Cardiac septum (tissue), 1 donor: Measurements from ENCODE around the gene COX19. TPM values are rescaled to one million over a fixed set of nuclear protein-coding genes. Genes with fewer than 3 reads are reported as not detected.
"Not testable (repeated sequence)": the region's sequence is repeated elsewhere in the genome, so short reads cannot be mapped to it uniquely, and the experiment has no call there.

Source experiments
- DNase-seq: peaks from one replicate; pipeline ENCODE4 v3.0.0-alpha.2; 2020; ENCODE audit warnings: low spot score
- intact Hi-C: fragments of 100-400 bp; cut with DNase I; formaldehyde crosslinking; loops from one replicate; pipeline ENCODE4 v1.14.0; 2022
- total RNA-seq: library from RNA; stranded (reverse); fragmentation: NEBNext Ultra II Directional; extraction: Animal tissue kit (Norgen Biotek cat#: 25700); gene quantifications from one replicate; pipeline ENCODE4 v1.2.1, GENCODE V29; 2021
- donor health status: DM: no; HTN: no; CAD: no.

The COX19 gene
- total RNA-seq, 1 donor from 2014 or later: 7.3 TPM

DNA sequence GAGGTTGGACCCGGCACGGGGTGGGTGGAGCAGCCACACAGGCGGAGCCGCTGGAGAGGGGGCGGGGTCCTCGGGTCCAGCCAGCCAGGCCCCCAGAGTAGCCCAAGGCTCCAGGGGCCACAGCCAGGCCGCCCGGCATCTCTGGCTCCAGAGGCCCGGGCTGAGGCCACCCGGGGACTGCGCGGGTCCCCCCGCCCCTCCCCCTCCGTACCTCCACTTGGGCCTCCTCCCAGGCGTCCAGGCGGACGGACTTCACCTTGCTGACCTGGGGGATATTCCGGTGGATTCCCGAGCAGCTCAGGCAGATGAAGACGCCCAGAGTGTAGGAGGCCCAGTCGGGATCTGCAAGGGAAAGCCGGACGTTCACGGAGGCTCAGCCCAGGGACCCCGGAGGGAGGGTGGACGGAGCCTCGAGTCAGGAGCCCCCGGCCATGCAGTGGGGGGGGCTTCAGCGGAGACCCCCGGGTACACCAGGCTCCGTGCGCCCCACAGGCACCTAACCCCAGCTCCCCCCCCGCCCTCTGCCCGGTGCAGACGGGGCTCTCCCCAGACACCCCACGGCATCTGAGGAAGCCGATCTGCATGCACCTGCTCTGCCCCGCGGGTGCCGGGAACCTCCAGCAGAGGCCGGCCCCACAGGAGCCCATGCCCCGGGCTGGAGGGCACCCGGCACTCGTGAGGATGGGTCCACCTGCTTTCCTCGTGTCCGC is 40.0 kb downstream of the COX19 start:
- intact Hi-C loops: no loop called here
- DNase-seq: no peak

DNA sequence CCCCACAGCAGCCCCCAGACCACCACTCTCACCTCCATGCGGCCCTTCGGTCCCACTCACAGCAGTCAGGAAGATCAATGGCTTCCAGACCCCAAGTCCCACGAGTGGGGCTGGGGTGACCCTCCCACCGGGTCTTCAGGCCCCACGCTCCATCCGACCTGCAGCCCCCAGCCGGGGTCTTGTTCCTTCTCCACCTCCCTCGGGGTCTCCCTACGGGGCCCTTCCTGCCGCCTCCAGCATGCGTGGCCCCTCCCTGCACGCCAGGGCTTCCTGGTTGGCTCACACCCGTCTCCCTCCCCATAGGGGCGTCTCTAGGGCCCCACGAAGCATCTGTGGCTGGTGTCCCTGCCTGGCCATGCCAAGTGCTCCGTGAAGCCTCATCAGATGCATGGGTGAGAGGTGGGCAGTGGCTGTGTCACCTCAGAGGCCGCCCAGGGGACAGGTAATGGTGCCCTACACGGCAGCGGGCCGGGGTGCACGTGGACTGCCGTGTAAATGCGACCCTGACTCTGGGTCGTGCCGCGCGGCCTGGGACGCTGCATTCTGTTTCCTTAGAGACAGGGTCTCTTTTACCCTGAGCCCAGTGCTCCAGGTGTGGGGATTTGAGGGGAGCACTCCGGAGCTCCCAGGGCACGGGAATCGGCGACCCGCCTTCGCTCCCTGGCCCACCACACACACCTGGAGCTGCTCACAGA is 40.7 kb downstream of the COX19 start:
- intact Hi-C loops: no loop called here
- no peak for DNase-seq

DNA sequence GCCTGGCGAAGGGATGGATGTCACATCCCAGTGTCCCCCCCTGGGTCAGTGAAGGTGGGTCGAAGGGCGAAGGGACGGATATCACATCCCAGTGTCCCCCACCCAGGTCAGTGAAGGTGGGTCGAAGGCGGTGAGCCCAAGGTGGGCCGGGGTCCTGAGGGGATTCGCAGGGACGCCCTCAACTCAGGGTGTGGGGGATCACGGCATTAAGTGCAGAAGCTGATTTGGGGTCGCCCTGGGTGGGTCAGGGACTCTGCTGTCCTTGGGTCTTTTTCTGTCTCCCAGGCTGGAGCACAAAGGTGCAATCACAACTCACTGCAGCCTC is 42.7 kb downstream of the COX19 start:
- intact Hi-C loops: no loop called here
- no peak for DNase-seq

DNA sequence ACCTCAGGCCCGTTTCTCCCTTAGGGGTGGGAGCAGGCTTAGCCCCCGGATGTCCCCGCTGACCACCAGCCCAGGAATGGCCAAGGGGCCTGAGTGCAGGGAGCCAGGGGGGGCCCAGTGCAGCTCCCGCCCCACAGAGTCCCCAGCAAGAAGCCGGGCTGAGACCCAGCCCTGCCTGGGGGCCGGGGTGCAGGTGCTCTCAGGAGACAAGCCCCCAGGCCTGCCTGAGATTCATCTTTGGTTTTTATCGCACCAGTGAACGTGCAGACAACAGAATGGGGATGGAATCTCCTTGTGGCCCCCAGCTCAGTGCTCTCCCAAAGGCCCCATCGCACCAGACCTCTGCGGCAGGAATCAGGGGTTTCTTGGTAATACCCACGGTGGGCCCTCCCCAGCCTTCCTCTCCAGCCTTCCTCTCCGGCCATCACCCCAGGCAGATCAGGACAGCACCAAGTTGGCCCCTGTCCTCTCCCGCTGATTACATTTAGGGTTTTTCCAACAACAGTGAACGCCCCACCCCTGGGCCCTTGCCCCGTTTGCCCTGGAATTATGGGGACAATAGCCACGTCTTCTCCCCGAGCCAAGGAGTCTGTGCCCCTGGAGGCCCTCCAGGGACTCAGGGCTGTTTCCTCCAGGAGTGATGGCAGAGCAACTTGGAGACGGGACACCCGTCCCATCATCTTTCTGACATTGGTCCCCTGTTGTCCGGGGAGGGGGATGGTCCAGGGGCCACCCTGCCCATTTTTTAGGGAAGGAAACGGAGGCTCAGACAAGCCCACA is 43.3 kb downstream of the COX19 start:
- DNase-seq: no peak
- intact Hi-C loops: no loop called here

DNA sequence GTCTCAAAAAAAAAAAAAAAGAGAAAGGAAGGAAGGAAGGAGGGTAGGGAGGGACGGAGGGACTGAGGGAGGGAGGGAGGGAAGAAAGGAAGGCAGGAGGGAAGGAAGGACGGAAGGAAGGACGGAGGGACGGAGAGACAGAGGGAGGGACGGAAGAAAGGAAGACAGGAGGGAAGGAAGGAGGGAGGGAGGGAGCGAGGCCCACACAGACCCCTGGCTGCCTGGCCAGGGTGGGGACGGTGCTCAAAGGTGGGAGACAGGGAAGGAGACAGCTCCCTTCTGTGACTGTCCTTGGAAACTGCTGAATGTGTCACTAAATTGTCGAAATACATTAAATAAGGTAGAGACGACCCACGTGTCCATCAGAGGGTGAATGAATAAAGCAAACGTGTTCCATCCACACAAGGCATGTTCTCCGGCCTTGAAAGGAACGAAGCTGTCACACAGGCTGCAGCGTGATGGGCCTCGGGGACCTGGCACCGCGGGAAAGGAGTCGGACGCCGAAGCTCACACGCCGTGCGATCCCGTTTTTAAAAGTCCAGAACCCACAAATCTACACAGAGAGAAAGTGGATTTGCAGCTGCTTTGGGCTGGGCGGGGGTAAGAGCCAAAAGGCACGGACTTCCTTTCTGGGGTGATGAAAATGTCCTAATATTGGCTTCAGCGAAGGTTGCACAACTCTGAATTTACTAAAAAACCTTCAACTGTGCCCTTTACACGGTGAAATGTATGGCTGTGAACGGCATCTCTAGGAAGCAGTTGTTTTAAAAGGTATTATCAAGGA is 44.2 kb downstream of the COX19 start:
- intact Hi-C loops: no loop called here
- no peak for DNase-seq

DNA sequence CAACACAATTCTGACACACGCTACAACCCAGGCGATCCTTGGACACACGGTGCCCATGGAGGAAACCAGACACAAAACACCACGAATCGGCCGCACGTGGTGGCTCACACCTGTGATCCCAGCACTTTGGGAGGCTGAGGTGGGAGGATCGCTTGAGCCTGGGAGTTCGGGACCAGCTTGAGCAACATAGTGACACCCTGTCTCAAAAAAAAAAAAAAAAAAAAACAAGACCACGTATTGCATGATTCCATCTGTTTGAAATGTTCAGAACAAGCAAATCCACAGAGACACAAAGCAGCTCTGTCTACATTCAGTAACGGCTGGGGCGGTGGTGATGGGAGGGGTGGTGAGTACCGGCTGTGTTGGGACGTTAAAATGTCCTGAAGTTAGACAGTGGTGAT is 46.0 kb downstream of the COX19 start:
- intact Hi-C loops: no loop called here
- no peak for DNase-seq

DNA sequence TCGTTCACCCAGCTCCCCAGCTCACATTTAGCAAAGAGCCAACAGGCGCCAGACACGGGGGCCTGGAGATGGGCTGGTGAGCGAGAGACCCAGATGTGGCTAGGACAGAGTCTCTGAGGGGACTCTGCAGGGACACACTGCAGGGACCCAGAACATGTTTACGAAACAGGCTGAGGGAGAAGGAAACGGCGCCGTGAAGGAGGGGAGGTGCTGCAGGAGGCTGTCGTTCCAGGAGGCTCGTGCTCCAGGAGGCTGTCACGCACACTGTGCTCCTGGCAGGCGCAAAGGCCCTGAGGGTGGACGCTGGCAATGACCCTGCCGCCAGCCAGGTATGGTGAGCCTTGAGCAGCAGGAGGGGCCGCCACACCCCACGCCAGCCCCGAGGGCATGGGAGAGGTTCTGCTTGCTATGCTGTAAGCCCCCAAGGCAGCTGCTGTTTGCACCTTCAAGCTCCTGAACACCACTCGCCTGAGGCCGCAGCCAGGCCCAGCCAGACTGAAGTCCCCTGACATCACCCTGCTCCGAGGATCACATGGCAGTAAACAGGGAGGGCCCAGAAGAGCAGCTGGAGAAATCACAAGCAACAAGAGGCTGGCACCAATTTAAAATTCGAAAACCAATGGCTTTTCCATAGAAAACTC is 48.2 kb downstream of the COX19 start:
- intact Hi-C loops: no loop called here
- peak; percentile 33 for DNase-seq

DNA sequence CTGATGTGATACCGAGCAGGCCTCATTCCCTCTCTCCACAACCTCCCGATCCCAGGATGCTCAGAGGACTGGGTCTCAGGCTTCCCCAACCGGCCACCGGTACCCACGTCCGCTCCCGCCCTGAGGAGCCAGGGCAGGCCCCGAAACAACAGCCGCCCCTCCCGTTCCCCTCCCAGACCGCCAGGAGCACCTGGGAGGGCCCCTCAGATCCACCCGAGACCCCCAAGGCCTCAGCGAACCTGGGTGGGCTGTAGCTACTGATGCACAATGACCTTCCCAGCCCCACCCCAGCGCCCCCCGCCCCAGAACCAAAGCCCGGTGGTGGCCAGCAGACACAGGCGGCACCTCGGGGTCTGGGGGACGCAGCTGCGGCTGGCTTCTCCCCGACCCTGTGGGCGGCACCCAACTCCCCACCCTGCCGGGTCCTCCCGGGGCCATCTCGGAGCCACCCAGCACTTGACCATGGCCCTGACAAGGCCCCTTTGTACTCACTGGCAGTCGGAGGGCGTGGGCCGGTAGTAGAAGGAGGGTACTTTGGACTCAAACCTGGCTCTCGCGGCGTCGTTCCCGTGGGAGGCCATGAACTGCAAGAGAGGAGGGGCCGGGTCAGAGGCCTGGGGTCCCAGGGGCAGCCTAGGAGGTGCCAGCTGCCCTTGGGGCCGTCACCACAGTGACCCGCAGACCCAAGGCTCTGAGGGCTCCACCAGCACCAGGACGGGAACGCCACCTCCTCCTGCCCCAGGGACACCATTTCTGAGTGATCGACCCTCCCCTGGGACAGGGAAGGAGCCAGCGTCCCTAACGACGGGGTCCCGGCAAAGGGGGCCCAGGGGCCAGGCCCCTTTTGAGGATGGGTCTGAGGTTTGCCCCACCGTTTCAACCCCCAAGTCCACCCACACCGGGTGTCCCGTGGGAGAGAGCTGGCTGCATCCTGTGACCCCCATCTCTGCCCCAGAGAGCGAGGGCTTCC is 49.0 kb downstream of the COX19 start:
- intact Hi-C loops: no loop called here
- peak; percentile 71 for DNase-seq

DNA sequence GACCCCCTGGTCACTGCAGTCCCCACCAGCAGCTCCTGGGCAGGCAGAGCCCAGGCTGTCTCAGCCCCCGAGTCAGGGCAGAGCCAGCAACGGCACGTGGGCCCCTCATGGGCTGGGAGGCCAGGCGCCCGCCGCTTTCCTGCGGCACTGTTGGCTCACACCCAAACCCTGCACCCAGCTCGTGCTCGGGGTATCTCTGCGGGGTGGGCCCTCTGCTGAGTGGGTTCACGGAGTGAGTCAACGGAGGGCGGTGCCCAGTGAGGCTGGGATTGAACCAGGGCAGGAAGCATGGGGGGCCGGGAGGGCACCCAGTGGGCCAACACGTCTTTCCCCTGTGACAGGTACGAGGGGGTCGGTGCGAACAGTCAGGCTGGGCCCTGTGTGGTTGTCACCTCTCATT is 49.7 kb downstream of the COX19 start:
- peak; percentile 74 for DNase-seq
- intact Hi-C loops: no loop called here

DNA sequence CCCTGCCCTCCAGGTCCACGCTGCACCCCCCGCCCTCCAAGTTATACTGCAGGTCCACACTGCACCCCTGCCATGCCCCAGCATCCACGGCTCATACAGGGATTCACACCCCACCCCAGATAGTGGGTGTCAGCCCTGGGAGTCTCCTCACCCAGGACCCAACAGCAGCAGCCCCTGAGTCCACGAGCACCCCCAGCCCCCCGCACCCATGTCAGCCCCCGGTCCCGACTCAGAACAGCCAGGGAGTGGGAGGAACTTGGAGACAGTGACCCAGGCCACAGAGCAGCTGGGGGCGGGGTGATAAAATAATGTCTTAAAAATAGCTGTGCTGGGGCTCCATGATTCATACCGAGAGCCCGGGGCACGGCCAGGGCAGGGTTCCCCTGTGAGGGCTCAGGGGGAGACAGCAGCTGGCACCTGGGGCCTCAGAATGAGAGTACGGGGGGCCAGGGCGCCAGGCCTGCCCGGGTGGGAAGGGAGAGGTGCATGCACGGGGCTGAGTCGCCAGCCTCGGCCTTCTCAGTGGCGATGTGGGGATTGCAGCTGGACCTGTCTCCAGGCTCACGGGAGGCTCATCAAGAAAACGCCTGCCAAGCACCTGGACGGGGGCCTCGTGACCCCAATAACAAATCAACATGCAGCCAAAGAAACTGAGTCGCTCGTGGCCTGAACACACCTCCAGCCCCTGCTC is 50.7 kb downstream of the COX19 start:
- intact Hi-C loops: no loop called here
- DNase-seq: peak; percentile 76

DNA sequence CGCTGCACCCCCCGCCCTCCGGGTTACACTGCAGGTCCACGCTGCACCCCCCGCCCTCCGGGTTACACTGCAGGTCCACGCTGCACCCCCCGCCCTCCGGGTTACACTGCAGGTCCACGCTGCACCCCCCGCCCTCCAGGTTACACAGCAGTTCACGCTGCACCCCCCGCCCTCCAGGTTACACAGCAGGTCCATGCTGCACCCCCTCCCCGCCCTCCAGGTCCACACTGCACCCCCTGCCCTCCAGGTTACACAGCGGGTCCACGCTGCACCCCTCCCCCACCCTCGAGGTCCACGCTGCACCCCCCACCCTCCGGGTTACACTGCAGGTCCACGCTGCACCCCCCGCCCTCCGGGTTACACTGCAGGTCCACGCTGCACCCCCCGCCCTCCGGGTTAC is 51.3 kb downstream of the COX19 start:
- intact Hi-C loops: not testable (repeated sequence)
- DNase-seq: peak; percentile 0

DNA sequence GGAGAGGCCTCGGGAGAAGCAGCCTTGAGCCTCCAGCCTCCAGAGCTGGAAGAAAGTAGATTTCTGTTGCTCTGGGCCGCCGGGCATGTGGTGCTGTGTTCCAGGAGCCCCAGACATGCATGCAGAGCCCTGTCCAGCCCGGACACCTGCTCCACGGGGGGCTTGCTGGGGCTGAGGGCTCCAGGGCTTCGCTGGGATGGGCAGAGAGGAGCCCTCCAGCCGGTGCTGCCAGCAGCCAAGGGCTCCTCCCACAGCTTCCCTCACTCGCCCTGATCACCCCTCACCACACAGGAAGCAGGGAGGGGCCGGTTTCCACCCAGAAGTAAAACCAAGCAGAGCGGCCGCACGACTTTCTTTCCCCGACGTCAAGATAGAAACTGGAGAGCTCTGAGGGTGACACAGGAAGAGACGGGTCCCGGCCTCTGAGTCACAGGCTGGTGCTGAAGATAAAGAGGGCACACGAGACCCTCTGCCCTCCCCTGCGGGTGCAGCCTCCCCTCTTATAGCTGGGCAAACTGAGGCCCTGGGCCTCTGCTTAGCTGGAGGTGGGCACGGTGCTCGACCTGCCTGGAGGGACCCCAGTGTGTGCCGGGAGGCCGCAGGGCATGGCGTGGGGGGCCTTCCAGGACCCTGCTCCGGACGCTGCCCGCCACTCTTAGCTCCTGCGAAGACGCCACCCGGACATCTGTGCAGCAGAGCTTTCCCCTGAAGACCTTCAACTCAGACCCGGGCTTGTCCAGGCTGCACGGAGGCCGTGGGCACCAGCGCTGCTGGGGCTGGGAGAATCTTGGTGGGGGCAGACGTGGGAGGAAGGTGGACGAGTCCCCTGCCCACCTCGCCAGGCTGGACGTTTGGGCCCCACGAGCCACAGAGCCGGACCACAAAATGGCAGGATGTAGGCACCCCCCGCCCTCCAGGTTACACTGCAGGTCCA is 52.0 kb downstream of the COX19 start:
- DNase-seq: peak; percentile 91
- intact Hi-C loops: no loop called here

DNA sequence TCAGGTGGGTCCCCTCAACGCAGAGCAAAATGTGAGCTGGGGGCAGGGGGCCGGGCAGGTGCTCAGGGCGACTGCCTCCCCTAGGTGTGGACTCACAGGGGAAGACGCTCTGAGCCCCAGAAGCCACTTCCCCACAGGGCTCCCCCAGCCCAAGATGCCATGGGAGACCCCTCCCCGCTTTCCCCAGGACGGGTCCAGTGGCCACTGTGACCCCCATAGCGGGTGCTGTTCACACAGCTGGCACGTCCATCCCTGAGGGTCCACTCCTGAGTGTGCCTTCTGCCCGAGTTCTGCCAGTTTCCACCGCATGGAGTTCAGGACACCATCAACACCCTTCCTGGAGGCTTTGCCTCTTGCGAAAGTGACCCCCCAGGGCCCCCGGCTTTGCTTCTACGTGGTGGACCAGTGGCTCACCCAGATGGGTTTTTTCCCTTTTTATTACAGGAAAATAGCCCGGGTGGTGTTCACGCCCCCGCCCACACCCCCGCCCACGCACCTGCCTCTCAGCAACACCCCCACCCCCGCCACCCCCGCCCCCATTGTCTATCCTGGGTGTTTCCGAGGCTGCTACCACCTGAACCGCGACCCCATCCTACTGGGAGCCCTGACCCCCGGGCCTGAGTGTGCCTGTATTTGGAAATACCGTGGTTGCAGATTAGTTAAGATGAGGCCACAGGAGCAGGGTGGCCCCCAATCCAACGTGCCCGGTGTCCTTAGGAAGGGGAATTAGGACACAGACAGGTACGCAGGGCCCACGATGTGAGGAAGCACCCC is 52.8 kb downstream of the COX19 start:
- DNase-seq: peak; percentile 51

DNA sequence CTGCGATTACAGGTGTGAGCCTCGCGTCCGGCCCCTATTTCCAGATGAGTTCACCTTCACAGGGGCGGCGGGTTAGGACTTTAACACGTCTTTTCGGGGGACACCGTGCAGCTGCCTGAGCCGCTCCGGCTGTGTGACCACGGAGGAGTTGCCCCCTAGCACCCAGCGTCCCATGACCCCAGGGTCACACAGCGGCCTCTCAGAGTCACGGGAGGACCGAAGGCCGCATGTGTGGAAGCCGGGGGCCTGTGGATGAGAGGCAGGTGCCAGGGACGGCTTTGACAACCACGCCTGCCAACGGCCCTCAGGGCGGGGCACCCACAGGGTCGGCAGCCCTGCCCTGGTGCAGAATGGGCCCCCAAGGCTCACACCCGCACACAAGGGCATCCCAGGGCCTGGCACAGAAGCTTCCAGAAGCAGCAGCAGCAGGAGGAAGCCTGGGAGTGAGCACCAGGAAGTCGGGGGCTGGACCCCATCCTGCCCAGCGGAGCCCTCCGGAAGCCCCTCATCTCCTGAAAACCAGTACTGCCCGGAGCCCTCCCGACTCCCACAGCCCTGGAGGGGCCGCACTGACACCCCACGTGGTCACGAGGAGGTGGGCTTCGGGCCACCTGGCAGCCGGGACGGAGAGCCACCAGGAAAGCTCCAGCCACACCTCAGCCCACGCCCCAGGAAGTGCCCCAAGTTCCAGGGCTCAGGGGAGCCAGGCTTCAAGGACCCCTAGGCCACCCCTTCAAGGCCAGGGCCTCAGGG is 53.6 kb downstream of the COX19 start:
- intact Hi-C loops: no loop called here
- peak; percentile 61 for DNase-seq

More for the DNA sequence above, 52.8 kb downstream of the COX19 start:
- intact Hi-C loops: no loop called here

DNA sequence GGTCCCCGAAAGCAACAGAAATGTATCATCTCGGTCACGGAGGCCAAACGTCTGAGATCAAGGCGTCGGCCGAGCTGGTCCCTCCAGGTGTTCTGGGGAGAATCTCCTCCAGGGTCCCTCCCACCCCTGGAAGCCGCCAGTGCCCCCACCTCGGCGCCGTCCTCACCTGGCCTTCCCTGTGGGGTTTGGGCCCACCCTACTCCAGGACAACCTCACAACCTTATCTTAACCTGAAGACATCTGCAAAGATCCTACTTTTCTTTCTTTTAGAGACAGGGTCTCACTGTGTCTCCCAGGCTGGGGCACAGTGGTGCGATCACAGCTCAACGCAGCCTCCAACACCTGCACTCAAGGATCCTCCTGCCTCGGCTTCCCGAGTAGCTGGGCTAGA is 54.3 kb downstream of the COX19 start:
- intact Hi-C loops: no loop called here
- peak; percentile 71 for DNase-seq
